Activated gamma-delta T cell treated with anti-CD3 and anti-CD28 coated beads, Interleukin-2, amount 50 U/mL, for 16 hours (primary cell): Measurements from ENCODE around the gene TXN2.
A peak's percentile ranks its signal among the peaks of the same experiment; 100 is the strongest.
"Not testable (repeated sequence)": the region's sequence is repeated elsewhere in the genome, so short reads cannot be mapped to it uniquely, and the experiment has no call there.

Experiments used
- DNase-seq: peaks from one replicate; pipeline ENCODE4 v3.0.0-alpha.2; 2020; ENCODE audit warnings: low read depth

TXN2 gene

GRCh38 chr22:36455571-36456463 lies 25.6 kb downstream of the TXN2 start:
- DNase-seq: no peak

- DNase-seq: peak; percentile 90
Measured at GRCh38 chr22:36454916-36455570, 26.4 kb downstream of the TXN2 start.

DNA sequence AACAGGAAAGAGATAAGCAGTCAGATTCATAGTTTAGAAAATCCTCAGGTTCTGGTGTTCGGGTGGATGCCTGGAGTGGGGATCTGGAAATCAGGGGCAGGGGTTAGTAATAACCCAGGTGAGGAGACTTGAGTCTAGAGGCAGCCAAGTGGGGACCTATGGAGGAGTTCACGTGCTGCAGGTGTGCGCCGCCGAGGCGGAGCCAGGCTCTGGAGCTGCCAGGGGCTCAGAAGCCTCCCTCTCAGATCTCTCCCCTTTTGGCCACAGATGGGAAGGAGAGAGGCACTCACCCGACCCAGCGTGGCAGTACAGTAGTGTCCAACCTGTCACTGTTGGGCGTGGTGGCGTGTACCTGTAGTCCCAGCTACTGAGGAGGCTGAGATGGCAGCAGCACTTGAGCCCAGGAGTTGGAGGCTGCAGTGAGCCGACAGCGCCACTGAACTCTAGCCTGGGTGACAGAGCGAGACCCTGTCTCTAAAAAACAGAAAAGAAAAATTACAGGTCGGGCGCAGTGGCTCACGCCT lies 27.5 kb downstream of the TXN2 start:
- no peak for DNase-seq

- DNase-seq: not testable (repeated sequence)
Measured at GRCh38 chr22:36452978-36453607, 28.3 kb downstream of the TXN2 start.

- no peak for DNase-seq
Measured at GRCh38 chr22:36452250-36452977, 29.0 kb downstream of the TXN2 start.

GRCh38 chr22:36450923-36451322 lies 30.5 kb downstream of the TXN2 start:
- not testable (repeated sequence) for DNase-seq

DNA sequence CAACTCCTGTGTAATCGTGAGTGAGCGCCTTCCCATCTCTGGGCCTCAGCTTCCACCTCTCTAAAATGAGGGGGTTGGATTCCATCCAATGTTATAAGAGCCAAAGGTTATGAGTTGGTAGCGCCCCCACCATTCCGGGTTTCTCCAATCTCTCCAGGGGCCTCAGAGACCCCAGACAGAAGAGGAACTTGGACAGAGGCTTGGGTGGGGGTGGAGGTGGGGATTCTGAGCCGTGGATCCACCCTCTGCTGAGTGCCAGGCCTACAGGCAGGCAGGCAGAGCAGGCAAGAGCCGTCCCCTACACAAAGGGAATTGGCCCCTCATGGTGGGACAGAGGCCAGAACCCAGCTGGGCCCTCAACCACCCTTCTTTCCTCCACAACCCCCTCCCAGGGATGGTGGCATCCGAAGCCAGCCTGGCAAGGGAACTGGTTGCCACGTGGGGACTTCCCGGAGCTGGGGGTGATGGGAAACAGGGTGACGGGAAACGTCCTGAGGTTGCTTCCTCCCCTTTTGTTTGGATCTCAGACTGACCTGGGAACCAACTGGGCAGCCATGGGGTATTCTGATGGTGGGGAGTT lies 31.8 kb downstream of the TXN2 start:
- DNase-seq: no peak

- DNase-seq: no peak
Measured at GRCh38 chr22:36447632-36448031, 33.8 kb downstream of the TXN2 start.

DNA sequence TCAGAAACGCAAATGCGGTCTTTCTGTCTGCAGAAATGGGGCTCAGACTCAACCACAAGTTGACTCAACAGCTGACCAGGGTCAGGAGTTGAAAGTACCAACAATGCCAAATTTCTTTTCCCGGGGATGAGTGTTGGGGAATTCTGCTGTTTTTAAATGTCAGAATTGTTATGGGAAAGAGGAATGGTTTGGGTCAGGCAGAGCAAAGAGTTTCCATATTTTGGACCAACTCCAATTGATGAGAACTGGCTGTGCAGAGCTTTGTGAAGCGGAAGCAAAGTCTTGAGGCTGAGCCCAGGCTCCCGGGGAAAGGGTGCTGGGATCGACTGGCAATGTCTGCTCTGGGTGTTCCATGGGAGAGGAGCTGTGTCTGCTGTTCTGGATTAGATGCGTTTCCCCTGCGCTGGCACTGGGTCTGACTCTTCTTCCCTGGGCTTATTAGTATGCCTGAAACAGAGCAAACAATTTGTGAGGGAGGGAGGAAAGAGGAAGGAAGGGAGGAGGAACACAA lies 36.2 kb downstream of the TXN2 start:
- DNase-seq: no peak

DNA sequence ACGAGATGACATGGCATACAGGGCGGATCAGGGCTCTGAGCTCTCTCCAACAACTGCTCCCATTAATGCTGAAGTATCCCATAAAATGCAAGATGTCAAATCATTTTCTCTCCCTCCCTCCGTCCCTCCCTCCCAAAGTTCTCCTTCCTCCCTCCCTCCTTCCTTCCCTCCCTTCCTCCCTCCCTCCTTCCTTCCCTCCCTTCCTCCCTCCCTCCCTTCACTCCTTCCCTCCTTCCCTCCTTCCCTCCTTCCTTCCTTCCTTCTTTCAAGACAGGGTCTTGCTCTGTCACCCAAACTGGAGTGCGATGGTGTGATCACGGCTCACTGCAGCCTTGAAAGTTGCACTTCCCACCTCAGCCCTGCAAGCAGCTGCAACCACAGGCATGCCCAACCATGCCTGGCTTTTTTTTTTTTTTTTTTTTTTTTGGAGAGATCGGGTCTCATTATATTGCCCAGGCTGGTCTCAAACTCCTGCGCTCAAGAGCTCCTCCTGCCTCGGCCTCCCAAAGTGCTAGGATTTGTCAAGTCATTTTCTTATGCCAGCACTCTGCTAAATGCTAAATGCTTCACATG lies 38.2 kb downstream of the TXN2 start:
- DNase-seq: no peak

- DNase-seq: no peak
Measured at GRCh38 chr22:36442506-36443197, 38.8 kb downstream of the TXN2 start.

- no peak for DNase-seq
Measured at GRCh38 chr22:36440429-36441002, 40.9 kb downstream of the TXN2 start.

GRCh38 chr22:36439481-36440271 lies 41.8 kb downstream of the TXN2 start:
- DNase-seq: no peak

GRCh38 chr22:36435516-36436415 lies 45.7 kb downstream of the TXN2 start:
- peak; percentile 55 for DNase-seq

- no peak for DNase-seq
Measured at GRCh38 chr22:36433318-36434231, 47.9 kb downstream of the TXN2 start.

- DNase-seq: no peak
Measured at GRCh38 chr22:36432592-36433317, 48.7 kb downstream of the TXN2 start.
